Peyer's patch (tissue), 4 donors: ENCODE results near the gene PDE8B. TPM values are rescaled to one million over a fixed set of nuclear protein-coding genes. Genes with fewer than 3 reads are reported as not detected.
A peak's percentile ranks its signal among the peaks of the same experiment; 100 is the strongest.

ENCODE experiments used
- DNase-seq, 3 donors: peaks; one replicate each; pipeline ENCODE4 v3.0.0-alpha.2; 2017 to 2019
- H3K27ac ChIP-seq, 4 donors: fragments of 200-600 bp; sonication (generic); one replicate each; pipeline ENCODE4 v1.5.1; 2016 to 2019
- H3K27me3 ChIP-seq, 2 donors: fragments of 200-600 bp; sonication (generic); one replicate each; pipeline ENCODE4 v1.5.1; 2019
- H3K36me3 ChIP-seq, 3 donors: fragments of 200-600 bp; sonication (generic); one replicate each; pipeline ENCODE4 v1.5.1; 2016 to 2019
- H3K4me1 ChIP-seq, 4 donors: fragments of 200-600 bp; sonication (generic); one replicate each; pipeline ENCODE4 v1.5.1; 2016 to 2019
- H3K4me3 ChIP-seq, 4 donors: fragments of 200-600 bp; sonication (generic); 1 replicate in 3 of 4; 2 replicates in 1 of 4; pipeline ENCODE4 v1.5.1; 2016 to 2019; ENCODE audit warnings: mild to moderate bottlenecking in 1 of 4
- H3K9me3 ChIP-seq, 4 donors: fragments of 200-600 bp; sonication (generic); one replicate each; pipeline ENCODE4 v1.5.1; 2016 to 2019; ENCODE audit warnings: mild to moderate bottlenecking in 1 of 4
- POLR2A ChIP-seq, 2 donors: fragments of 450-650 bp; IDR thresholded peaks; one replicate each; pipeline ENCODE4 v1.5.1; 2017; ENCODE audit warnings: antibody characterized with exemption in 2 of 2, mild to moderate bottlenecking in 2 of 2, moderate library complexity in 2 of 2
- total RNA-seq, 4 donors: library from RNA; depleted of rRNA; stranded (reverse); fragments of >200 nt; gene quantifications; one replicate each; pipeline ENCODE4 v1.1.0, GENCODE V29; 2016
- TF ChIP-seq, protein P1 (sequence below), 6 experiments: fragments of 450-650 bp in 4 of 6; fragments of 200-600 bp in 2 of 6; sonication (generic) in 1 of 6; IDR thresholded peaks; one replicate each; pipeline ENCODE4 v1.5.1; 2017 to 2019; ENCODE audit warnings: antibody characterized with exemption in 6 of 6, mild to moderate bottlenecking in 3 of 6, moderate library complexity in 1 of 6

Gene PDE8B
- total RNA-seq, 4 donors from 2014 or later: 0.94 to 3.1 (median 1.9) TPM

DNA sequence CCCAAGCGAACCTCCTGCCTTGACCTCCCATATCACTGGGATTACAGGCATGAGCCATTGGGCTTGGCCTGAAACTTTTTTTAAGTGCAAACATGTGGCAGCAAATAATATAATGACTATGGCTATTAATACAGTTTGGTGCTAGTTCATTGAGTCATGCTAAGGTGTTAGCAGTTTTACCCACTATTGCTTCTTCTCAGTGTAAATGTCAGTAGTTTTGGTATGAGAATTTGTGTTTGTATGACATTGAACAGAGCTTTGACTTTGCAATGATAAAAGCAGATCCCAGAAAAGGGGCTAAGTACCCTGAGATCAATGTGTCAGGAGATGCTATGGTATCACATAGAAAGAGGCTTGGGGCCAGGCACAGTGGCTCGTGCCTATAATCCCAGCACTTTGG lies 214.4 kb downstream of the PDE8B start:
- no peak for DNase-seq
- Histone ChIP-seq H3K4me1 (no peaks in the 10 kb centered on the region), H3K36me3 (no peaks in the 10 kb centered on the region), H3K27ac (no peak overlapping the region), H3K27me3 (no peaks in the 10 kb centered on the region), H3K4me3 (no peak overlapping the region), H3K9me3 (no peaks in the 10 kb centered on the region)
- TF ChIP-seq, protein P1, sequence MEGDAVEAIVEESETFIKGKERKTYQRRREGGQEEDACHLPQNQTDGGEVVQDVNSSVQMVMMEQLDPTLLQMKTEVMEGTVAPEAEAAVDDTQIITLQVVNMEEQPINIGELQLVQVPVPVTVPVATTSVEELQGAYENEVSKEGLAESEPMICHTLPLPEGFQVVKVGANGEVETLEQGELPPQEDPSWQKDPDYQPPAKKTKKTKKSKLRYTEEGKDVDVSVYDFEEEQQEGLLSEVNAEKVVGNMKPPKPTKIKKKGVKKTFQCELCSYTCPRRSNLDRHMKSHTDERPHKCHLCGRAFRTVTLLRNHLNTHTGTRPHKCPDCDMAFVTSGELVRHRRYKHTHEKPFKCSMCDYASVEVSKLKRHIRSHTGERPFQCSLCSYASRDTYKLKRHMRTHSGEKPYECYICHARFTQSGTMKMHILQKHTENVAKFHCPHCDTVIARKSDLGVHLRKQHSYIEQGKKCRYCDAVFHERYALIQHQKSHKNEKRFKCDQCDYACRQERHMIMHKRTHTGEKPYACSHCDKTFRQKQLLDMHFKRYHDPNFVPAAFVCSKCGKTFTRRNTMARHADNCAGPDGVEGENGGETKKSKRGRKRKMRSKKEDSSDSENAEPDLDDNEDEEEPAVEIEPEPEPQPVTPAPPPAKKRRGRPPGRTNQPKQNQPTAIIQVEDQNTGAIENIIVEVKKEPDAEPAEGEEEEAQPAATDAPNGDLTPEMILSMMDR (IDR thresholded peaks at IDR 0.05): no peak
- no peak for TF ChIP-seq POLR2A (IDR thresholded peaks at IDR 0.05)

DNA sequence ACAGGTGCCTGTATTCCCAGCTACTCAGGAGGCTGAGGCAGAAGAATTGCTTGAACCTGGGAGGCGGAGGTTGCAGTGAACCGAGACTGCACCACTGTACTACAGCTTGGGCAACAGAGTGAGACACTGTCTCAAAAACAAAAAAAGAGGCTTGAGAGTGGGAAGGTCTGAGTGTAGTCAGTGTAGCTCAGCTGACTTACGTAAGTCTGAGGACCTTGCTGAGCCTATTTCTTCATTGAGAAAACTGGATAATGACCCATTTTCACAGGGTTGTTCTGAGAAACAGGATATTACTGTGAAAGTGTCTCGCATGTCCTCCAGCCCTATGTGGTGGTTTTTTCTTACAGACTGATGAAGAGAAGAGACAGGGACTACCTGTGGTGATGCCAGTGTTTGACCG lies 214.9 kb downstream of the PDE8B start:
- Histone ChIP-seq H3K4me3 (no peak overlapping the region), H3K9me3 (no peaks in the 10 kb centered on the region), H3K27me3 (no peaks in the 10 kb centered on the region), H3K4me1 (no peaks in the 10 kb centered on the region), H3K36me3 (no peaks in the 10 kb centered on the region), H3K27ac (no peak overlapping the region)
- no peak for DNase-seq
- no peak for TF ChIP-seq POLR2A (IDR thresholded peaks at IDR 0.05)
- TF ChIP-seq, protein P1 (IDR thresholded peaks at IDR 0.05): no peak

- H3K4me3 ChIP-seq: no peak overlapping the region
Observed at GRCh38 chr5:77425998-77426659, 215.6 kb downstream of the PDE8B start.

DNA sequence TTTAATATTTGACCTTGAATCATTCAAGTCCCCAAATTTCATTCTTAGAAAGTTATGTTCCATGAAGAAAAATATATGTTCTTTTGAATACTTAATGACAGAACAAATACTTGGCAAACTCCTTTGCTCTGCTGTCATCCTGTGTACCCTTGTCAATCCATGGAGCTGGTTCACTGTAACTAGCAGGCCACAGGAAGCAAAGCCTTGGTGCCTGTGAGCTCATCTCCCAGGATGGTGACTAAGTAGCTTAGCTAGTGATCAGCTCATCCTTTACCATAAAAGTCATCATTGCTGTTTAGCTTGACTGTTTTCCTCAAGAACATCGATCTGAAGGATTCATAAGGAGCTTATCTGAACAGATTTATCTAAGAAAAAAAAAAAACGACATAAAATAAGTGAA lies 216.2 kb downstream of the PDE8B start:
- Histone ChIP-seq H3K27me3 (no peaks in the 10 kb centered on the region), H3K9me3 (no peaks in the 10 kb centered on the region), H3K36me3 (peaks cover 0 to 3% (median 0%) of the 10 kb centered on the region in 3 donors), H3K4me1 (no peaks in the 10 kb centered on the region), H3K4me3 (no peak overlapping the region), H3K27ac (no peak overlapping the region)
- DNase-seq: no peak
- TF ChIP-seq, protein P1 (IDR thresholded peaks at IDR 0.05): no peak
- no peak for TF ChIP-seq POLR2A (IDR thresholded peaks at IDR 0.05)

More at GRCh38 chr5:77425998-77426659, 215.6 kb downstream of the PDE8B start:
- H3K36me3 ChIP-seq: no peaks in the 10 kb centered on the region
- H3K27me3 ChIP-seq: no peaks in the 10 kb centered on the region
- TF ChIP-seq, protein P1 (IDR thresholded peaks at IDR 0.05): no peak
- TF ChIP-seq POLR2A (IDR thresholded peaks at IDR 0.05): no peak
- H3K9me3 ChIP-seq: no peaks in the 10 kb centered on the region
- H3K4me1 ChIP-seq: no peaks in the 10 kb centered on the region
- no peak for DNase-seq
- H3K27ac ChIP-seq: no peak overlapping the region

DNA sequence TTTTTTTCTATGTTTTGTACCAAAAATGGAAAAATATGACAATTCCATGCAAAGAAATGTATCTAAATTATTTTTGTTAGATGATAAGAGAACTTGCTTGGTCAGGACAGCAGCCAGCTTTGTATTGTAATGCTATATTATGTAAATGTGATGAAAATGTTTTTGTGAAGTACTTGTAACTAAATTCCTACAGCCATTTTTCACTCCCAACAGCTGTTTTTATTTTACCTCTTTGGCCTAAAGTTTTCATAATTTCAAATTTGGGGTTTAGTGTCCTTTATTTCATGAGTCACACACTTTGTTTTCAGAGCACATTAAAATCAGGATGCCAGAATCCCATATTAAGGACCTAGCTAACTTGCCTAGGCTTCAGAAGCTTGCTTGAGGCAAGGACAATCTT lies 217.5 kb downstream of the PDE8B start:
- no peaks in the 10 kb centered on the region for H3K27me3 ChIP-seq
- H3K4me1 ChIP-seq: no peaks in the 10 kb centered on the region
- DNase-seq: no peak
- H3K36me3 ChIP-seq: peaks cover 0 to 9% (median 0%) of the 10 kb centered on the region in 3 donors
- H3K27ac ChIP-seq: peak overlapping the region in 1 of 4 donors; percentile 29
- H3K9me3 ChIP-seq: no peaks in the 10 kb centered on the region
- no peak for TF ChIP-seq POLR2A (IDR thresholded peaks at IDR 0.05)
- no peak overlapping the region for H3K4me3 ChIP-seq

- TF ChIP-seq, protein P1 (IDR thresholded peaks at IDR 0.05): no peak
- TF ChIP-seq POLR2A (IDR thresholded peaks at IDR 0.05): no peak
- Histone ChIP-seq H3K4me1 (no peaks in the 10 kb centered on the region), H3K36me3 (peaks cover 0 to 9% (median 0%) of the 10 kb centered on the region in 3 donors), H3K27ac (peak overlapping the region in 1 of 4 donors; percentile 29), H3K4me3 (no peak overlapping the region), H3K9me3 (no peaks in the 10 kb centered on the region), H3K27me3 (no peaks in the 10 kb centered on the region)
- no peak for DNase-seq
Observed at GRCh38 chr5:77428526-77428925, 218.0 kb downstream of the PDE8B start.
